HG03521 (cell line): Measurements from ENCODE around the gene KDM2A.
"Not testable (repeated sequence)": the region's sequence is repeated elsewhere in the genome, so short reads cannot be mapped to it uniquely, and the experiment has no call there.

Source experiments
- ATAC-seq: cut with Tn5 transposase; IDR thresholded peaks from one replicate; pipeline ENCODE4 v1.9.1; 2021; ENCODE audit warnings: mild to moderate bottlenecking, moderate library complexity; ENCODE audit not compliant: unreplicated experiment

The KDM2A gene

GRCh38 chr11:67233584-67234190 is 114.6 kb downstream of the KDM2A start:
- ATAC-seq = no peak

- ATAC-seq = not testable (repeated sequence)
Measured at GRCh38 chr11:67234571-67234970, 115.5 kb downstream of the KDM2A start.

GRCh38 chr11:67237574-67237973 is 118.5 kb downstream of the KDM2A start:
- no peak for ATAC-seq

DNA sequence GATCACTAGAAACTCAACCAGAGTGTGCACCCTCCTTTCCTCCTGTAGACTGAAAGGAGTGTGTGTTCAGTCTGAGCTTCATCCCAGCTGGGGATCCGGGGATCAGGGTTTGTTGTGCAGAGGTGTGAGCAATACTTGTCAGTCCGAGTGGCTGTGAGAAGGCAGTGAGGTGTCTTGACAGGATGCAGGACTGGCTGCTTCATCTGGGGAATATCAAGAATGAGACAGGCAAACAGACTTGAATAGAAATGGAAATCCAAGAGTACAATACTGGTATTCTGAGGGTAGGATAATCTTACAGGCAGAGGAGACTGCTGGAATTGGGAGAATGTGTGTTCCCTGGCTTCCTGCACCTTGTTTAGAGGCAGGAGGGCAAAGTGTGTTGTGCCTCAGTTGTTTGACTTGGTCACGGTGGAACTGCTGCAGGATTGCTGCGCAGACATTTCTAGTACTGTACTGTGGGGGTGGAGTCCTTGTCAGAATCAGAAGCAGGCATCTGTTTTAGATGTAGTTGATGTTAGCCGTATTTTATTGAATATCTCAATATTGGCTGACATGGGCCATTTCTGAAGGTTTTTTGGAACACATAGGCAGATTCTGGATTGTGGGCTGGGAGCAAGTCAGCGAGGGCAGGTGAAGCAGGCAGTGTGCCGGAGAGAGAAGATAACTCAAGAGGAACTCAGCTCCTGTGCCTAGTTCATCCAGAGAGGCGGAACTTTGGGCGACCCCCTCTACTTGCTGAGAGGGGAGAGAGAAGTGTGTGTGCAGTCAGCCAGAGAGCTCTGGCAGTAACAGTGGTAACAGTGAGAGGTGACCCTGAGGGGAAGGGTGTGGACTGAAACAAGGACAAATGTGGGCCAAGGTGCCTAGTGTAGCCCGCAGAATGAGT is 120.1 kb downstream of the KDM2A start:
- no peak for ATAC-seq

GRCh38 chr11:67239783-67240575 is 120.9 kb downstream of the KDM2A start:
- ATAC-seq = peak; percentile 86

GRCh38 chr11:67240576-67241389 is 121.7 kb downstream of the KDM2A start:
- ATAC-seq = no peak

- no peak for ATAC-seq
Measured at GRCh38 chr11:67242548-67242947, 123.5 kb downstream of the KDM2A start.

DNA sequence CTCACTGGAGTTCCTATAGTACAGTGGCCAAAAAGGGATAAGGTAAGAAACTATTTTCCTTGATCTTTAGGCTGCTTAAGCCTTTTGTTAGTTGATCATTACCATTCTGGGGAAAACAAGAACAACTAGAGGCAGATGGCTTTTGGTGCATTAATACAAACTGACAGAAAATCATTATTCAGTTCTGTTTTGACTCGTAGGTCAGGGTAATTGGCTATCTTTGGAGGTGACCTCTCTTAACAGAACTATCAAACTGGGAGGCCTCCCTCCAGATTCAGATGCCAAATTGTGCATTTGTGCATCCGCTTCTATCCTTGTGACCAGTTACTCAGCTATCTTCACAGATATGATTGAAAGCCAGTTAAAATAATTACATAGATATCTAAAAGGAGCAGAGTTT is 124.0 kb downstream of the KDM2A start:
- no peak for ATAC-seq

- ATAC-seq = no peak
Measured at GRCh38 chr11:67245046-67245445, 126.0 kb downstream of the KDM2A start.

GRCh38 chr11:67247946-67248550 is 129.0 kb downstream of the KDM2A start:
- ATAC-seq = no peak

- no peak for ATAC-seq
Measured at GRCh38 chr11:67248653-67249052, 129.6 kb downstream of the KDM2A start.

DNA sequence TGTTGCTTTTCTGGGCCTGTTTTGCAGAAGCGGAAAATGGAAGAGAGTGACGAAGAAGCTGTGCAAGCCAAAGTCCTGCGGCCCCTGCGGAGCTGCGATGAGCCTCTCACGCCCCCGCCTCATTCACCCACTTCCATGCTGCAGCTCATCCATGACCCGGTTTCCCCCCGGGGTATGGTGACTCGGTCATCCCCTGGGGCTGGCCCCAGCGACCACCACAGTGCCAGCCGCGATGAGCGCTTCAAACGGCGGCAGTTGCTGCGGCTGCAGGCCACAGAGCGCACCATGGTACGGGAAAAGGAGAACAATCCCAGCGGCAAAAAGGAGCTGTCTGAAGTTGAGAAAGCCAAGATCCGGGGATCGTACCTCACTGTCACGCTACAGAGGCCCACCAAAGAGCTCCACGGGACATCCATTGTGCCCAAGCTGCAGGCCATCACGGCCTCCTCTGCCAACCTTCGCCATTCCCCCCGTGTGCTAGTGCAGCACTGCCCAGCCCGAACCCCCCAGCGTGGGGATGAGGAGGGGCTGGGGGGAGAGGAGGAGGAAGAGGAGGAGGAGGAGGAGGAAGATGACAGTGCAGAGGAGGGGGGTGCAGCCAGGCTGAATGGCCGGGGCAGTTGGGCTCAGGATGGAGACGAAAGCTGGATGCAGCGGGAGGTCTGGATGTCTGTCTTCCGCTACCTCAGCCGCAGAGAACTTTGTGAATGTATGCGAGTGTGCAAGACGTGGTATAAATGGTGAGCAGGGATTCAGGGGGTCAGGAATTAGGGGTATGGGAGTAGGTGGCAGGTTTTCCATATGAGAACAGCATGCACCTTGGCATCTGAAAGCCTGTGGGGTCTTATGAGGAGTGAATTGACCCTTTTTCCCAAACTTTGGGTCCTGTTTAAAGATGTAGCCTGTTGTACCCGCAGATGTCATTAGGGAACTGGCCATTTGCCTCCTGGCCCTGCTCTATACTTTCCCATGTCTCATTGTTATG is 131.3 kb downstream of the KDM2A start:
- no peak for ATAC-seq

GRCh38 chr11:67251841-67252240 is 132.8 kb downstream of the KDM2A start:
- ATAC-seq = no peak

DNA sequence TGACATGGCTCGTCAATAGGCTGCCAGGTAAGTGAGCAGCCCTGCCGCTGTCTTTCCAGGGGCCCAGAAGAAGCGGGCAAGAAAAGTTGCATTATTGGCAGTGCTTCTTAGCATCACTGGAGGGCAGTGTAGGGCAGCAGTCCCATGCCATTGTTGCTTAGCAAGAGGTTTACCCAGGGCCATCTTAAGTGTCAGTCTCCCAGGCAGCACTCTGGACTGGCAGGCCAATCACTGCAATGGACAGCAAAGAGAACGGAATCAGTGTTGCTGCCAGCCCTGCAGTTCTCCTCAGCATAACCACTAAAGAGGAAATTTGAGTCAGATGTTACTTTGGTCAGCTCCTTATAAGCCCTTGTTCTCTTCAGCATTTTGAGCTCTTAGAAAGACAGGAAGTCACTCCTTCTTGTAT is 133.8 kb downstream of the KDM2A start:
- ATAC-seq = no peak

- ATAC-seq = no peak
Measured at GRCh38 chr11:67253872-67254624, 135.0 kb downstream of the KDM2A start.

DNA sequence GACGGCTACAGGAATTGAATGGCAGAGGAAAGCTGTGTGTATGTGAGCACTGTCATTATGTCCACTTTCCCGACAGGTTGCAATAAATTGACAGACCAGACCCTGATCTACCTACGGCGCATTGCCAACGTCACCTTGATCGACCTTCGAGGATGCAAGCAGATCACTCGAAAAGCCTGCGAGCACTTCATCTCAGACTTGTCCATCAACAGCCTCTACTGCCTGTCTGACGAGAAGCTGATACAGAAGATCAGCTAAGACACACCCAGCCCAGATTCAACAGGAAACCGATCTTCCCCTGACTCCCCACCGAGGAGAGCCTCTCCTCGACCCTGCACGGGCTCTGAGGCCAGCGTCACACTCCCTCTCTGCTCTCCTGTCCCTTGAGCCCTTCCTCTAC is 135.7 kb downstream of the KDM2A start:
- ATAC-seq = no peak

GRCh38 chr11:67255353-67255752 is 136.3 kb downstream of the KDM2A start:
- ATAC-seq = no peak

- ATAC-seq = no peak
Measured at GRCh38 chr11:67255864-67256263, 136.8 kb downstream of the KDM2A start.
